ENCODE data around the gene MACROH2A2.
"Not testable (repeated sequence)": the region's sequence is repeated elsewhere in the genome, so short reads cannot be mapped to it uniquely, and the experiment has no call there.

The MACROH2A2 gene

GRCh38 chr10:70119197-70119596 lies 66.6 kb downstream of the MACROH2A2 start:
- no peak for TF ChIP-seq POLR2A (IDR thresholded peaks at IDR 0.05; ENCODE audit: extremely low read depth, insufficient read length)
- TF ChIP-seq CTCF (IDR thresholded peaks at IDR 0.05; ENCODE audit: low read depth, low read length) = no peak
- TF ChIP-seq MYC (IDR thresholded peaks at IDR 0.05; ENCODE audit: low read depth, low read length) = no peak
- TF ChIP-seq MAX (IDR thresholded peaks at IDR 0.05; ENCODE audit: low read depth, low read length) = no peak
- no peak for DNase-seq (ENCODE audit: low read depth)
- H3K4me3 ChIP-seq (ENCODE audit: low read depth, low read length) = no peak overlapping the region

- TF ChIP-seq POLR2A (IDR thresholded peaks at IDR 0.05; ENCODE audit: extremely low read depth, insufficient read length) (no peak), CTCF (IDR thresholded peaks at IDR 0.05; ENCODE audit: low read depth, low read length) (no peak), MAX (IDR thresholded peaks at IDR 0.05; ENCODE audit: low read depth, low read length) (no peak), MYC (IDR thresholded peaks at IDR 0.05; ENCODE audit: low read depth, low read length) (no peak)
- H3K4me3 ChIP-seq (ENCODE audit: low read depth, low read length) = no peak overlapping the region
- DNase-seq (ENCODE audit: low read depth) = no peak
These were observed 67.0 kb downstream of the MACROH2A2 start for GRCh38 chr10:70119623-70120022.

GRCh38 chr10:70120417-70120816 lies 67.8 kb downstream of the MACROH2A2 start:
- TF ChIP-seq MYC (IDR thresholded peaks at IDR 0.05; ENCODE audit: low read depth, low read length) (no peak), CTCF (IDR thresholded peaks at IDR 0.05; ENCODE audit: low read depth, low read length) (no peak), MAX (IDR thresholded peaks at IDR 0.05; ENCODE audit: low read depth, low read length) (no peak), POLR2A (IDR thresholded peaks at IDR 0.05; ENCODE audit: extremely low read depth, insufficient read length) (no peak)
- no peak overlapping the region for H3K4me3 ChIP-seq (ENCODE audit: low read depth, low read length)
- DNase-seq (ENCODE audit: low read depth) = no peak

- TF ChIP-seq MAX (IDR thresholded peaks at IDR 0.05; ENCODE audit: low read depth, low read length) (no peak), CTCF (IDR thresholded peaks at IDR 0.05; ENCODE audit: low read depth, low read length) (no peak), MYC (IDR thresholded peaks at IDR 0.05; ENCODE audit: low read depth, low read length) (no peak), POLR2A (IDR thresholded peaks at IDR 0.05; ENCODE audit: extremely low read depth, insufficient read length) (no peak)
- H3K4me3 ChIP-seq (ENCODE audit: low read depth, low read length) = no peak overlapping the region
- no peak for DNase-seq (ENCODE audit: low read depth)
These were observed 68.8 kb downstream of the MACROH2A2 start for GRCh38 chr10:70121281-70121949.

GRCh38 chr10:70122742-70123141 lies 70.1 kb downstream of the MACROH2A2 start:
- TF ChIP-seq MAX (IDR thresholded peaks at IDR 0.05; ENCODE audit: low read depth, low read length) = no peak; the same call in 1 of the 2 replicates
- no peak for TF ChIP-seq CTCF (IDR thresholded peaks at IDR 0.05; ENCODE audit: low read depth, low read length)
- no peak; the same call in 1 of the 2 replicates for TF ChIP-seq MYC (IDR thresholded peaks at IDR 0.05; ENCODE audit: low read depth, low read length)
- TF ChIP-seq POLR2A (IDR thresholded peaks at IDR 0.05; ENCODE audit: extremely low read depth, insufficient read length) = no peak
- DNase-seq (ENCODE audit: low read depth) = peak; percentile 94
- no peak overlapping the region for H3K4me3 ChIP-seq (ENCODE audit: low read depth, low read length)

- H3K4me3 ChIP-seq (ENCODE audit: low read depth, low read length); DNase-seq (ENCODE audit: low read depth): not testable (repeated sequence)
These were observed 70.5 kb downstream of the MACROH2A2 start for GRCh38 chr10:70123166-70123565.
